Stimulated activated naive CD8-positive, alpha-beta T cell treated with anti-CD3 and anti-CD28 coated beads, Interleukin-15, Interleukin-2, amounts not matched to agents 100 U/mL and 50 U/mL, for 24 hours (primary cell): ENCODE results near the gene NEURL4.
"Not testable (repeated sequence)": the region's sequence is repeated elsewhere in the genome, so short reads cannot be mapped to it uniquely, and the experiment has no call there.

ENCODE experiments used
- ATAC-seq: fragments of 150-1000 bp; cut with Tn5 transposase; one replicate; pipeline ENCODE4 v1.10.0; 2021
- DNase-seq: peaks from one replicate; pipeline ENCODE4 v3.0.0; 2021

NEURL4 gene

DNA sequence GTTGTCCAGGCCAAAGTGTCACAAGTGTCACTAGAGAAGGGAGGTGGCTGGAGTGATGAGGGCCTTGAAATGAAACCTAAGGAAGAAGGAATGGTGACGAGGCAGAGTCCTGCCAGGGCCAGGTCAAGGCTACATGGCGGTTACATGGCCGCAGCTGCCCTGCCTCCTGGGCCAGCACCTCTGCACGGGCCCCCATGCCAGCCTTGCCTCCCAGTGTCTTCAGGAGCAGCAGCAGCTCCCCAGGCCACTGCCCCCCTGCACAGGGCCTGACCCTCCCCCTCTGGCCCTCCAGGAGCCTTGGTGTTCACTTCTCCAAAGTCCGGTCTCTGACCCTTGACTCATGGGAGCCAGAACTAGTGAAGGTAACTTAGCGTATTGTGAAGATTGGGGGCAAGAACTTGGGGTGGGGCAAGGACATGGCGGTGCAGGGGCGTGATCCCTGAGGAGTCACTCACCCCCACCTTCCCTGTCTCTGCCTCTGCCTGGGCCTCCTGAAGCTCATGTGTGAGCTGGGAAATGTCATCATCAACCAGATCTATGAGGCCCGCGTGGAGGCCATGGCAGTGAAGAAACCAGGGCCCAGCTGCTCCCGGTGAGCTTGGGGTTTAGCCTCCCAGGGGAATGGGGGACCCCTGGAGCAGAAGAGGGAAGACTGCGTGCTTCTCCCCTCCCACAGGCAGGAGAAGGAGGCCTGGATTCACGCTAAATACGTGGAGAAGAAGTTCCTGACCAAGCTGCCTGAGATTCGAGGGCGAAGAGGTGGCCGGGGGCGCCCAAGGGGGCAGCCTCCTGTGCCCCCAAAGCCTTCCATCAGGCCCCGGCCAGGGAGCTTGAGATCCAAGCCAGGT lies 18.7 kb upstream of the NEURL4 start:
- no peak for ATAC-seq
- no peak for DNase-seq

DNA sequence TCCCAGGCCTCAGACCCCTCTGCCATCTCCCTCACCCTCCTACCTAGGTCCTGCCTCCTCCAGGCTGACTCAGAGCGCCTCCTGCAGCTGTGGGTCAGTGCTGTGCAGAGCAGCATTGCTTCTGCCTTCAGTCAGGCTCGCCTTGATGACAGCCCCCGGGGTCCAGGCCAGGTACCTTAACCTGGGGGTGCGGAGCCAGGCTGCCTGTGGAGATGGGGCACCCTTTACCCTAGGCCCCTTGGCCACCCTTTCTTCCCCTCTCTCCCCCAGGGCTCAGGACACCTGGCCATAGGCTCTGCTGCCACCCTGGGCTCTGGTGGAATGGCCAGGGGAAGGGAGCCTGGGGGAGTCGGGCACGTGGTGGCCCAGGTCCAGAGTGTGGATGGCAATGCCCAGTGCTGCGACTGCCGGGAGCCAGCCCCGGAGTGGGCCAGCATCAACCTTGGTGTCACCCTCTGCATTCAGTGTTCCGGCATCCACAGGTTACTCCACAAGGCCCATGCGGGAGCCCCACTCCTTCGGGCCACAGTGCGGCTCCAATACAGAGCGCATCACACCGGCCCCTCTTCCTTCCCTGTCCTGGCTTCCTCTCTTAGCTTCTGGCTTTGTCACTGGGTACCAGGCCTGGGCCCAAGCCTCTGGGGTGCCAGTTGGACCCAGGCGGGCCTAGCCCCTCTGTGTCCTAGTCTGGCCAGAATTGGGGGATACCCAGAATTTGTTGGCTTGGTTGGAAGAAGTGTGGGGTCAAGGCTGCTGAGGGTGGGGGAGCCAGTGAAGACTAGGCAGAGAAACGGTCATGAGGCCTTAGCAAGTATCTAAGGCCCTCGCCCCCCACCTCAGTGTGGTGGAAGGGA lies 17.9 kb upstream of the NEURL4 start:
- DNase-seq (no peak), ATAC-seq (no peak)

DNA sequence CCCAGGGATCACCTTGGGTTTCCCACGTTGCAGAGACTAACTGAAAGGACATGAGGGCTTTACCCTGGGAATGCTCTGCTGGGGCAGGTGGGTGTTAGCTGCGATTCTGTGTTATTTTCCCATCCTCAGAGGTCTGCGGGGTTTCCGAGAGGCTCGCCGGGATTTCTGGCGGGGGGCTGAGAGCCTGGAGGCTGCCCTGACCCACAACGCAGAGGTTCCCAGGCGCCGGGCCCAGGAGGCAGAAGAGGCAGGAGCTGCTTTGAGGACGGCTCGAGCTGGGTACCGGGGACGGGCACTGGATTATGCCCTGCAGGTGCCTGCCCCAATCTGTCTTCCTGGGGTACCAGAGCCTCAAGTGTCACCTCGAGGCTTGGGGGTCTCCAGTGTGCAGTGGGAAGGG lies 14.1 kb upstream of the NEURL4 start:
- DNase-seq: no peak

DNA sequence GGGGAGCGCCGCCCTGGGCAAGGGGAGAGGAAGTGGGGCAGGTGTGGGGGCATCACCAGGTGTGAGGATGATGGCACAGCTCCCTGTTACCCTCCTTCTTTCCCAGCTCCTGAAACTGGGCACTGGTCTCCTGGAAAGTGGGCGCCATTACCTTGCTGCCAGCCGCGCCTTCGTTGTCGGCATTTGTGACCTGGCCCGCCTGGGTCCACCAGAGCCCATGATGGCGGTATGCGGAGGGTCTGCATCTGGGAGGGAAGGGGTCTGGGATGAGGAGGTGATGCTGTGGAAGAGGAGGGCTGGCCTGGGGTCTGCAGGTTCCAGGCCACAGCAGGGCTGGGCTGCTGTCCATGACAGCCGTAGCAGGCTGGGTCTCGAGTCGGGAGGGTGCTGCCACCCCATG lies 12.7 kb upstream of the NEURL4 start:
- ATAC-seq (no peak), DNase-seq (no peak)

More for the DNA sequence above, 14.1 kb upstream of the NEURL4 start:
- no peak for ATAC-seq

DNA sequence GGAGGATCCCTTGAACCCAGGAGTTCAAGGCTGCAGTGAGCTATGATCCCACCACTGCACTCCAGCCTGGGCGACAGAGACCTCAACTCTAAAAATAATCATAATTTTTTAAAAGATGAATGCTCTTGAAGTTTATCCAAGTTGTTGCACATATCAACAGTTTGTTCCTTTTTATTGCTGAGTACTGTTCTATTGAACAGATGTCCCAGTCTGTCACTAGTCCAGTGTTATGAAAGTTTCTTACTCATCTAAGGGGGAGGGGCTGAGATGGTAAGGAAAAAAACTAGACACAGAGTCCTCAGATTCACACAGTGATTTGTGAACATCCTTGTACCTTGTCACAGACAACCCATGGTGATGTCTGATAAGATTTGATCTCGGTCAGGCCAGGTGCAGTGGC lies 11.0 kb upstream of the NEURL4 start:
- DNase-seq: no peak

DNA sequence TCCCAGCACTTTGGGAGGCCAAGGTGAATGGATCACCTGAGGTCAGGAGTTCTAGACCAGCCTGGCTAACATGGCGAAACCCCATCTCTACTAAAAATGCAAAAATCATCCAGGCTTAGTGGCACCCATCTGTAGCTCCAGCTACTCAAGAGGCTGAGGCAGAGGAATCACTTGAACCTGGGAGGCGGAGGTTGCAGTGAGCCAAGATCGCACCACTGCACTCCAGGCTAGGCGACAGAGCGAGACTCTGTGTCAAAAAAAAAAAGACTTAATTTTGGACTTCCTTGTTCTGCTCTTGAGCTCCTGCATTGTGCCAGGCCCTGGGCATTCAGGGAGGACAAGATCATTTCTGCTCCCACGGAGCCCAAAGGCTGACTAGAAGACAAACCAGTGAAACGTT lies 8.5 kb upstream of the NEURL4 start:
- ATAC-seq: not testable (repeated sequence)

More for the DNA sequence above, 11.0 kb upstream of the NEURL4 start:
- ATAC-seq: no peak

DNA sequence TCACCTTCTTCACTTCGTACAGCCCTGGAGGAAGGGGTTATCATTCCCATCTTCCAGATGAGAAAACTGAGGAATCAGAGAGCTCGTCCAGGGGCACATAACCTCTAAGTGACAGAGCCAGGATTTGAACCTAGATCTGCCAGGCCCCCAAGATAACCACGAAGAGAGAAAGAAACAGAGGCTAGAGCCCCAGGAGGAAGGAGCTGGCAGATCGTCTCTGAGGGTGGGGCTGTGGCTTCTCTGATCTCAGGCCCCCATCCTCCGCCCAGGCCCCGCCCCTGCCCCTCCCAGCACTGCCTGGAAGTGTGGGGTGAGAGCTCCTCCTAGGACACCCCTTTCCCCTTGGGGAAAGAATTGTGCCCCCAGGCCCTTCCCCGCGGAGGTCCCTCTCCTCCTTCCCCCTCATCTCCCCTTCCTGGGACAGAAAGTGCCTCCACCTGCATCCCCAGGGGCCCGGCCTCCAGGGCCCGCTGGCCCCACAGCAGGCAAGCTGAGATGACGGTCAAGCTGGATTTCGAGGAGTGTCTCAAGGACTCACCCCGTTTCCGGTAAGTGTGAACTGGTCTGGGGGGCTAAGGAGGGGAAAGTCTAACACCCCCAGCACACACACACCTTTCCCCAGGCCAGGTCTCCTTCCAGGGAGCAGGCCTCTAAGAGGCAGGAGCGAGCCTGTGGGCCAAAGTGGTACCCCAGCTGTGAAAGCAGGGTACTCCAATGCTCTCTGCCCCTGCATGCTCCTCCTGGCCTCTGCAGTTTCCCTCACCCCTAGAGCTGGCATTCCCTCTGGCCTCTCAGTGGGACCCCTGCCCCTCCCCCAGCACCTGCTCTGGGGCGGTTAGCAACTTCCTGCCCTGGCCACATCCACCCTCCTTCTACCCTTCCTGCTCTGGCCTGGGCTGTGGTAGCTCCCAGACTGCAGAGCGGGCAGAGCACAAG lies 7.4 kb upstream of the NEURL4 start, which contains the start of gene ACAP1:
ACAP1 (plus strand) TSS at position 290 of the 936 bp plus-strand sequence; CDS start at position 496, 206 bp downstream.
- peak; percentile 94 for ATAC-seq

More for the DNA sequence above, 8.5 kb upstream of the NEURL4 start:
- DNase-seq: not testable (repeated sequence)

DNA sequence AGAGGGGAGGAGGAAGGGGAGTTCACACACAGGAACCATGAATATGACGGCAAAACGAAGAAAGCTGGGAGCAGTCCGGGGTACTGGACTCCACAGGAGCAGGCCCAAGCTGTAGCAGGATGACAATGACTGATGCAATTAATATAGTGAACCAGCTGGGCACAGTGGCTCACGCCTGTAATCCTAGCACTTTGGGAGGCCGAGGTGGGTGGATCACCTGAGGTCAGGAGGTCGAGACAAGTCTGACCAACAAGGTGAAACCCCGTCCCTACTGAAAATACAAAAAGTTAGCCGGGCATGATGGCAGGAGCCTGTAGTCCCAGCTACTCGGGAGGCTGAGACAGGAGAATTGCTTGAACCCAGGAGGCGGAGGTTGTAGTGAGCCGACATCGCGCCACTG lies 6.6 kb upstream of the NEURL4 start:
- not testable (repeated sequence) for DNase-seq, ATAC-seq

More for the DNA sequence above, 7.4 kb upstream of the NEURL4 start, which contains the start of gene ACAP1:
- peak; percentile 92 for DNase-seq

DNA sequence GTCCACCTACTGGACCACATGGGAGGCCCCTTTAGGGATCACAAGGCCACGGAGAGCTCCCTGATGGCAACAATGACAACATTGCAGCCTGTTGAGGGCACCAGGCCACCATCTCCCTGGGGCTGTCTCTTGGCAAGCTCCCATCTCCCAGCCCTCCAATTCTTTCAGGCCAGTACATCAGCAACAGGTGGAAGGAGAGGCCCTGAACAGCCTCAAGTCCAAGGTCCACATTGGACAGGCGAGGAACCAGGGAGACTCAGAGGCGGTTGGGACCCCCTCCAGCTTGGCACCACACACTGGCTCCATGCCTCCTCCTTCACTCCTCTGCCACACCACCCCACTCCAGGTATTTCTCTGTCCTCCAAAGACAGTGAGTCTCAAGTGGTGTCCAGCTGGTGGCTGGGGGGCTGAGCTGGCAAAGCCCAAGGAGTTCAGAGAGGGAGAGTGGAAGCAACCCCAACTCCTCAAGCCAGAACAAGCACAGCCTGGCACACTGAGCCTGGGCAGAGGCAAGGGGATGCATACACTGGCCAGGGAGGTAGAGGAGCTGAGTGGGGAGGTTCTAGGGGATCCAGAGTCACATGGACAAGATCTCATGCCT lies 5.9 kb upstream of the NEURL4 start:
- ATAC-seq (no peak), DNase-seq (no peak)

DNA sequence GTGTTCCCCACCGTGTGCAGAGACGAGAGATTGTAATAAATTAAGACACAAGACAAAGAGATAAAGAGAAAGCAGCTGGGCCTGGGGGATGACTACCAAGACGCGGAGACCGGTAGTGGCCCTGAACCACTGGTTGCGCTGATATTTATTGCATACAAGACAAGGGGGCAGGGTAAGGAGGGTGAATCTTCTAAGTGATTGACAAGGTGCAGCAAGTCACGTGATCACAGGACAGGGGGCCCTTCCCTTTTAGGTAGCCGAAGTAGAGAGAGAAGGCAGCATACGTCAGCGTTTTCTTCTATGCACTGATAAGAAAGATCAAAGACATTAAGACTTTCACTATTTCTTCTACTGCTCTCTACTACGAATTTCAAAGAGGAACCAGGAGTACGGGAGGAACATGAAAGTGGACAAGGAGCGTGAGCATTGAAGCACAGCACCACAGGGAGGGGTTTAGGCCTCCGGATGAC lies 3.5 kb upstream of the NEURL4 start:
- not testable (repeated sequence) for ATAC-seq, DNase-seq

DNA sequence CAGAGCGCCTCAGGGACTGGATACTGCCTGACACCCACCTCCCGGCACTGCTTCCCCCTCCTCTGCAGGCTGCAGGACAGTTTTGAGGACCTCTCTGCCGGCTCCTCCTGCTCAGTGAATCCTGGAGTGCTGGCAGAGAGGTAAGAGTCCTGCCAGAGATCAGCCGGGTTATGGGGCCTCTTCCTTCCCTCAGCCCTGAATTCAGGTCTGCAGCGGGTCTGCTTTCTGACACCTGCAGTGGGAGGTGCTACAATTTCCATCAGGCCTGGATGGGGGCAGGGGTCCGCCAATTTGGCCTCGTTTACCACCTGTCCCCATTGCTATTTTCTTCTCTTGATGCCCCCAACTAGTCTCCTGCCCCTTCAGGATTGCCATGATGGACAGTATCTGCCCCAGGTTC lies 3.0 kb upstream of the NEURL4 start:
- no peak for ATAC-seq
- DNase-seq: no peak

DNA sequence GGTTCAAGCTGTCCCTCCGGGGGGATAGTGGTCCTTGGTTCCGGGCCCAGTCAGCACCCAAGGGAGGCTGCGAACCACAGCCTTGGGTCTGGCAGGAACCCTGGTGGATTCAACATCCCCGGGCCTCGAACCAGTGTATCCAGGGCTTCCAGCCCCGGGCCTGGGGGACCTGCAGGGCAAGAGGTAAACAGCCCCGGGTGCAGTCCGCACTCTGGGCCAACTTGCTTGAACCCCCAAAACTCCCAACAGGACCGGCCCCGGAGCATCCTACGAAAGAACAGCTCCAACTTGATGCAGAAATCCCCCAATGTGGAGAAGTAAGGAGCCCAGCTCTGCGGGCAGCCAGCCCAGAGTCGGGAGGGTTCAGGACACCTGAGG lies 1.5 kb upstream of the NEURL4 start:
- DNase-seq (no peak), ATAC-seq (no peak)

DNA sequence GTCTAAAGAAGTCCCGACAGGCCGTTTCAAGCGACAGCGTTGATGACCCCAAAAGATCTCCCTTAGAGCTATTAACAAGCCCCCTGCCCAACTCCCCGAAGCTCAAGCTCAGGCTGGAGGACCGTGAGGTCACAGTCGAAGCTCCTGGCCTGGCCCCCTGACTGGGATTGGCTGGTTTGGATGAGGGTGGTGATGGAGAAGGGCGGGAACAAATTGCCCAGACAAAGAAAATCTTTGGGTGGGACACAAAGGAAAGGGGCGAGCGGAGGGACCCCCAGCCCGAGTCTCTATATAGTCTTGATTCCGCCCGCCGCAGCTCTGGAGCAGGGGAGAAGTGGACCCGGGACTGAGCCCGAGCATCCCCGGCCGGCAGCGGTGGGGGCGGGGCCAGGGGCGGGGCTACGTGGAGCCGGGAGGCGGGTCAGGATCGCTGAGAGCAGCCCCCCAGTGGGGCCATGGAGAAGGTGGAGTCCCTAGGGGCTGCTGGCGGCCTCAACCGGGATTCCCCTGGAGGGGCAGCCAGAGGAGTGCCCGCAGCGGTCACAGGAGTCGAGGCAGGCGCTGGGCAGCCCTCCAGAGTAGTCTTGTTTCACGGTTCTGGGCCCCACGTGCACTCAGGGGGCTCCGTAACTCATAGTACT lies 982 bp upstream of the NEURL4 start:
- peak; percentile 85 for DNase-seq
- ATAC-seq: peak; percentile 70

DNA sequence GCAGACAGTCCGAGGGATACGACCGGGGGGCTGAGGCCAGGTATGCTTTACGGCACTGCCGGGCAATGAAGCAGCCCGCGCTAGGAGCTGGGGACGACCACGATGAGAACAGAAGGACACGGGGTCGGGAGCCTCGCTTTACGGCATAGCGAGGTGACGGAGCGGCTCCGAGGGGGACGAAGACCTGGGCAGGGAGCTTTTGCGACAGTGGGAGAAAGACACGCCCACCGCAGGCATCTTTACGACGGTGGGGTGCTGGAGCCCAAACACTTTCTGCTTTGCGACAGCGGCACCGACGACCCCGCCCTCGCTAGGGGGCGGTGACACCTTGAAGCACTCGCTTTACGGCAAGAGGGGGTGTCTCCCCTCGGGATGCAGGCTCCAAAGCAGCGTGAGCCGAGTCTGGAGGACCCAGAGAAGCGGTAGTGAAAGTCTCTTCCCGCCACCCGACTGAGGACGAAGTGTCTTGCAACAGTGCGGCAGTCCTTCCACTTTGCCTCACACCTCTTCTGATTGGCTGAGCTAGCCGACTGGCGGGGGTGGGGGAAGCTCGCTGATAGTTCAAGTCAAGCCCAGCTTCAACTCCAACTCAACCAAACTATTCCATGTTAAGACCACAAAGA lies 350 bp upstream of the NEURL4 start:
- ATAC-seq: peak; percentile 76

DNA sequence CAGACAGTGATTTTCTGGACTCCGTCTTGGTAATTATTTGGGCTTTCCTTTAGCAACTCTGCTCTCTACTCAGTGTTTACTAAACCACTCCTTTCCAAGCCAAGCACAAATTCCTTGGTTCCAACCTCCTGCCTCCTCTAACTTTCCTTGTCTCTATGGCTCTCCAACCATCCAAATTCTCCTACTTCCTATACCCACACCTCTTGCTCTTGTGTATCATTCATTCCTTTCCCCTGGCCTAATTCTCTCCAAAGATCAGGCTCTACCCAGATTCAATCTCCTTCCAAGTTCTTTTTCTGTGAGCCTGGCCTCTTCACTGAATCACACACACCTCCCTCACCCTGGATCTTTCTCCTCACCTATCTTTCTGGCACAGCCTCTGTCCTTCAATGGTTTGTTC lies 1.1 kb downstream of the NEURL4 start:
- ATAC-seq (no peak), DNase-seq (no peak)

More for the DNA sequence above, 350 bp upstream of the NEURL4 start:
- DNase-seq: peak; percentile 94

DNA sequence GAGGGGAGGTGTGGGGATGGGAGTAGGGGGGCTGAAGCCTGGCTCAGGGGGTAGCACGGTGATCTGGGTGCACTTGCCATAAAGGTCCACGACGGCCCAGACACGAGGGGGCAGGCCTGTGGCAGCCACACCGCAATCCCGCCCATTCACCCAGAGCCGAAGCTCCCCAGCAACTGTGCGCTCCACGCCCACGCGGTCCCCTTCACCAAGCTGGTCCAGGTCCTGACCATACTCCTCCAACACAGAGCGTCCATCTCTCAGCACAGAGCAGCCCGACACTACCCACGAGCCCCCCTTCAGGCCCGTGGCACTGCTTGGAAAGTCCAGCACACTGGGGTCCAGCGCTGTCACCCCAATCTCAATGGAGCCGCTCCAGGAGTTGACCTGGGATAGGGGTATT lies 1.6 kb downstream of the NEURL4 start:
- no peak for ATAC-seq
- no peak for DNase-seq

DNA sequence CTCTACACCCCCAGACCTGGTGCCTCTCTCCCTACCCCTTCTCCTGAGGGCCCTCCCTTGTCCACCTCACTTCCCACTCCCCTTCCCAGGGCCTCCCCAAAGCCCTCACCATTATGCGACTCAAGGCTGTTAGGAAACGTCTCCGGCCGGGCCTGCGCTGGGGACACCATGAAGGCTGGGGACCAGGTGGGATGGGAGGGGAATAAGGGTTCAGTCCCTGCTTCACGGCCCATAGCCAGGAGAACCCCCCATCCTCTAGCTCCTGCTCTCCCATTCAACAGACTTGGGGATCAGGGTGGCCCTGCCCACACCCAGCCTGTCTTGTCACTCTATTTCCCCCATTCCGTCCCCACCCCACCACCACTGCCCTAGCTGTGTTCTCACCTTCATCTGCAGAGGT lies 2.1 kb downstream of the NEURL4 start:
- ATAC-seq: no peak

DNA sequence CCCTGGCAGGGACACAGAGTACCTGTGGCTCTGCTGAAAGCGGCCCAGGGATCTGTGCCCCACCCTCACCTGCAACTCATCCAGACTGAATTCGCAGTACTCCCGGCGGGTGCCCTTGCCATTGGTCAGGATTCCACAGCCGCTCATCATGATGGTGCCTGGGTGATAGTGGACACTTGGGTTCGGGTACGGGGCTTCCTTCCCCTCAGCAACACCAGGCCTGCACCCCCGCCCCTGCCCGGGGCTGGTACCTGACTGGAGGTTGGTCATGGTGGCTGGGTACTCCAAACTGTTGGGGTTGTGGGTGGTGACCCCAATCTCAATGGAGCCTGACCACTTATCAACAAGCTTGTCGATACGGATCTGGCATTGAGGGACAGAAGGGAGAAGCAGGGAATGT lies 2.9 kb downstream of the NEURL4 start:
- DNase-seq (no peak), ATAC-seq (no peak)

More for the DNA sequence above, 2.1 kb downstream of the NEURL4 start:
- no peak for DNase-seq

DNA sequence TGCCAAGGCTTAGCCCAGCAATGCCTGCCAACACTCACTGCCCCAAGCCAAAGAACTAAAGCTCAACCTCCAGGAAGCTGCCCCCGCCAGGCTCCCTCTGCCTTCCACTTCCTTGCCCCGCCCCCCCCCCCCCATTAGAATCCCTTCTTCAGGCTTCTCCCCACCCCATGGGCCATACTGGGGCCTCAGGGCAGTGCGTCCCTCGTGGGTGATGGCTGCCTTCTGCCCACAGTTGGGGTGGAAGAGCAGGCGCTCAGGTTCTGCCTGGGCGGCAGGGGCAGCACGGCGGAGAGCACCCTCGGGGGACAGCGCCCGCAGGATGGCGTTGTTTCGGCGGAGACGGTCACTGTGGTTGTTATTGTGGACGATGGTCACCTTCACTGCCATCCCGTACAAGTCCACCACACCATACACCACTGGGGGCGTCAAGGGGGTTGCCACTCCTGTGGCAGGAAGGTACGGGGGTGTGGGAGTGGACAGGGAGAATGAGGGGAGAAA lies 4.1 kb downstream of the NEURL4 start:
- no peak for ATAC-seq
- no peak for DNase-seq

DNA sequence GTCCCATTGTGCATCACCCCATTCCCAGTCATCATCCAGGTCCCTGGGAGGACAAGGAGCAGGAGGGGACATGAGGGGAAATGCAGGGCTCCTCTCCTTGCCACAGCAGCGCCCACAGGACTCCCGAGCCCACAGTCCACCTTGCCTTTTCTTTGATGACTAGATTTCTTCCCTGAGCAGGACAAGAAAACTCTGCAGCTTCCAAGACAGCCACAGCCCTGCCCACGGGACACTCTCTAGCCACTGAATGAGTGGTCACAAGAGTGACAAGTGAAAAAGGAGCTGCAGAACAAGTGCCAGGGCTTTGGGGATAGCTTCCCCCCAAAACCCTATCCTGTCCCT lies 4.7 kb downstream of the NEURL4 start:
- DNase-seq: no peak
- ATAC-seq: no peak
